Placental epithelial cell (primary cell): ENCODE results near the gene TTC34. TPM values are rescaled to one million over a fixed set of nuclear protein-coding genes. Genes with fewer than 3 reads are reported as not detected.

Experiments used
- total RNA-seq: library from RNA; depleted of rRNA; stranded (reverse); fragments of >200 nt; gene quantifications from 2 replicates; pipeline ENCODE4 v1.2.3, GENCODE V29; 2012

TTC34 gene
- total RNA-seq: 0.22 and 0.79 TPM in 2 replicates

GRCh38 chr1:2801535-2802291 is at the start of gene TTC34:
TSS of gene TTC34 (minus strand) at chr1:2801693. CDS start at chr1:2800827, 866 bp downstream.

GRCh38 chr1:2632561-2633361 is 168.7 kb downstream of the TTC34 start, which contains the start of gene MMEL1:
TSS of gene MMEL1 (minus strand) at chr1:2633016. CDS start at chr1:2629484, 3,532 bp downstream.

DNA sequence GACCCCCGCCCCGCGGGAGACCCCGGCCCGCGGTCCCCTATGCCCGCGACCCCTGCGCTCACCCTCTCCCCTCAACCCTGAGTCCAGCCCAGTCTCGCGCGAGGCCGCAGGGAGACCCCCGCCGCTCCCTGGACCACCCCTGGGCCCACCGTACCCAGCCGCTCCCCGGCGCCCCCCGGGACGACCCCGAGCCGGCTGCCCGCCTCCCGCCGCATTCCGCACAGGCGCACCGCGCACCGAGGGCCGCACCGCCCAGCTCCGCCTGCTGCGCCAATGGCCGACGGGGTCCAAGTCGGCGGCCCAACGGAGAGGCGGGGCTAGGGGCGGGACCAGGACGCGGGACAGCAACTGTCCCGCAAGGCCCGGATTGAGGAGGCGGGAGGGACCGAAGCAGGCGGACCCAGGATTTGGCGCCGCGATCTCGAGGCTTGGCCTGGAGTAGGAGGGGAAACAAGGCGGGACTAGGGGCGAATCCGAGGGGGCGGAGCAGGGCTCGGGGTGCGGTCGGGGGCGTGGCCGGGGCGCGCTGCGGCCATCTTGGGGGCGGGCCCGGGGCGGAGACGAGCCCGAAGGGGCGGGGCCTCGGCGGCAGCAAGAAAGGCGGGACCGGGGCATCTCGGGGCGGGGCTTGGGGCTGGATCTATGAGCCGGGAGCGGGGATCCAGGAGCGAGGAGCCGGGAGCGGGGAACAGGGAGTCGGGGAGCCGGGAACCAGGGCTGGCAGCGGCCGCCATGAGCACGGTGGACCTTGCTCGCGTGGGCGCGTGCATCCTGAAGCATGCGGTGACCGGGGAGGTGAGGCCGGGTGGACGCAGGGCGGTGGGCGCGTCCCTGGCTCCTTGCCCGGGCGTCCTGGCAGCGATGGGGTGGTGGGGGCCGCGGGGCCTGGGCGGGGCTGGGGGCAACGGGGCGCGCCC is 215.1 kb downstream of the TTC34 start, which contains the start of gene PRXL2B:
PRXL2B (plus strand) TSS at position 624 of the 917 bp plus-strand sequence; CDS start at position 733, 109 bp downstream.

Other genes starting within 250 kb of the TTC34 start
- gene TNFRSF14, start 245.3 kb downstream of the TTC34 start, total RNA-seq: 2.0 and 5.4 TPM in 2 replicates
- gene PRXL2B, start 214.9 kb downstream of the TTC34 start, total RNA-seq: 9.8 and 12.0 TPM in 2 replicates
- gene MMEL1, start 168.7 kb downstream of the TTC34 start, total RNA-seq: not detected in 2 replicates
- not detected in 2 replicates for gene ACTRT2, start 219.8 kb upstream of the TTC34 start, total RNA-seq